ENCODE results near the gene PLOD1. TPM values are rescaled to one million over a fixed set of nuclear protein-coding genes. Genes with fewer than 3 reads are reported as not detected.

Gene PLOD1
- polyA plus RNA-seq, 3 donors: 102 to 103 (median 102) TPM

Other genes starting within 250 kb of the PLOD1 start
- gene DRAXIN, start 243.0 kb upstream of the PLOD1 start, polyA plus RNA-seq (ENCODE audit: insufficient read length in 3 of 3): 1 to 10 TPM in 1 of 3 donors, under 1 TPM in 2; 0.80 to 1.3 (median 0.89) TPM
- gene AGTRAP, start 198.6 kb upstream of the PLOD1 start, polyA plus RNA-seq (ENCODE audit: insufficient read length in 3 of 3): 10 to 100 TPM; 36.4 to 42.5 (median 36.6) TPM
- gene C1orf167, start 172.5 kb upstream of the PLOD1 start, polyA plus RNA-seq (ENCODE audit: insufficient read length in 3 of 3): under 1 TPM in 2 of 3 donors, not detected in 1; 0.36 to 0.46 TPM
- gene MTHFR, start 128.8 kb upstream of the PLOD1 start, polyA plus RNA-seq (ENCODE audit: insufficient read length in 3 of 3): 10 to 100 TPM; 15.4 to 18.8 (median 17.2) TPM
- gene CLCN6, start 128.5 kb upstream of the PLOD1 start, polyA plus RNA-seq (ENCODE audit: insufficient read length in 3 of 3): 10 to 100 TPM; 13.5 to 15.1 (median 14.9) TPM
- gene NPPA, start 86.9 kb upstream of the PLOD1 start, polyA plus RNA-seq (ENCODE audit: insufficient read length in 3 of 3): 1 to 10 TPM in 2 of 3 donors, under 1 TPM in 1; 0.17 to 2.0 (median 1.3) TPM
- not detected for gene NPPB, start 75.8 kb upstream of the PLOD1 start, polyA plus RNA-seq (ENCODE audit: insufficient read length in 3 of 3)
- gene KIAA2013, start 8.3 kb upstream of the PLOD1 start, polyA plus RNA-seq (ENCODE audit: insufficient read length in 3 of 3): 10 to 100 TPM; 37.7 to 42.6 (median 40.1) TPM
- gene MFN2, start 45.7 kb downstream of the PLOD1 start, polyA plus RNA-seq (ENCODE audit: insufficient read length in 3 of 3): 10 to 100 TPM; 73.1 to 77.8 (median 74.1) TPM
- 10 to 100 TPM; 17.9 to 22.1 (median 21.3) TPM for gene MIIP, start 84.8 kb downstream of the PLOD1 start, polyA plus RNA-seq (ENCODE audit: insufficient read length in 3 of 3)
- under 1 TPM; 0.47 to 0.75 (median 0.71) TPM for gene TNFRSF8, start 128.6 kb downstream of the PLOD1 start, polyA plus RNA-seq (ENCODE audit: insufficient read length in 3 of 3)
- gene TNFRSF1B, start 232.3 kb downstream of the PLOD1 start, polyA plus RNA-seq (ENCODE audit: insufficient read length in 3 of 3): 1 to 10 TPM; 5.1 to 7.0 (median 6.3) TPM

Measured in right renal cortex interstitium (tissue), 3 donors.